ENCODE measurements around the gene CCDC136.

The CCDC136 gene

GRCh38 chr7:128833148-128833945 lies 41.6 kb downstream of the CCDC136 start:
- peak; percentile 56 for DNase-seq

GRCh38 chr7:128833946-128834325 lies 42.2 kb downstream of the CCDC136 start:
- no peak for DNase-seq

- no peak for DNase-seq
These were observed 43.5 kb downstream of the CCDC136 start for GRCh38 chr7:128835231-128835751.

- DNase-seq, result no peak
These were observed 44.2 kb downstream of the CCDC136 start for GRCh38 chr7:128835790-128836641.

- DNase-seq, result no peak
These were observed 45.1 kb downstream of the CCDC136 start for GRCh38 chr7:128836729-128837348.

DNA sequence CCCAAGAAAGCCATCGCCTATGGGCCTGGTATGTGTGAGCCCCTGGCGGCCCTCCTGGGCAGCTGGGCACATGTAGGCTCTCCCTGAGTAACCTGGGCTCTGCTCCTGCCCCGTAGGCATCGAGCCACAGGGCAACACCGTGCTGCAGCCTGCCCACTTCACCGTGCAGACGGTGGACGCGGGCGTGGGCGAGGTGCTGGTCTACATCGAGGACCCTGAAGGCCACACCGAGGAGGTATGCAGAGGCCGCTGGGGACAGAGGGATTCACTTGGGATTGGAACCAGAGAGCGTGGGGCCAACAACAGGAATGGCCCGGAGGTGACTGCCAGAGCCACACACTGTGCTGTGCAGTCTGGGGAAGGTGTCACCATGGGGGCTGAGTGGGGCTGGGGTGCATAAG lies 45.8 kb downstream of the CCDC136 start:
- DNase-seq, result no peak

GRCh38 chr7:128838109-128838779 lies 46.5 kb downstream of the CCDC136 start:
- DNase-seq, result no peak

GRCh38 chr7:128838981-128839731 lies 47.4 kb downstream of the CCDC136 start:
- DNase-seq, result no peak

- no peak for DNase-seq
These were observed 48.0 kb downstream of the CCDC136 start for GRCh38 chr7:128839751-128840177.

DNA sequence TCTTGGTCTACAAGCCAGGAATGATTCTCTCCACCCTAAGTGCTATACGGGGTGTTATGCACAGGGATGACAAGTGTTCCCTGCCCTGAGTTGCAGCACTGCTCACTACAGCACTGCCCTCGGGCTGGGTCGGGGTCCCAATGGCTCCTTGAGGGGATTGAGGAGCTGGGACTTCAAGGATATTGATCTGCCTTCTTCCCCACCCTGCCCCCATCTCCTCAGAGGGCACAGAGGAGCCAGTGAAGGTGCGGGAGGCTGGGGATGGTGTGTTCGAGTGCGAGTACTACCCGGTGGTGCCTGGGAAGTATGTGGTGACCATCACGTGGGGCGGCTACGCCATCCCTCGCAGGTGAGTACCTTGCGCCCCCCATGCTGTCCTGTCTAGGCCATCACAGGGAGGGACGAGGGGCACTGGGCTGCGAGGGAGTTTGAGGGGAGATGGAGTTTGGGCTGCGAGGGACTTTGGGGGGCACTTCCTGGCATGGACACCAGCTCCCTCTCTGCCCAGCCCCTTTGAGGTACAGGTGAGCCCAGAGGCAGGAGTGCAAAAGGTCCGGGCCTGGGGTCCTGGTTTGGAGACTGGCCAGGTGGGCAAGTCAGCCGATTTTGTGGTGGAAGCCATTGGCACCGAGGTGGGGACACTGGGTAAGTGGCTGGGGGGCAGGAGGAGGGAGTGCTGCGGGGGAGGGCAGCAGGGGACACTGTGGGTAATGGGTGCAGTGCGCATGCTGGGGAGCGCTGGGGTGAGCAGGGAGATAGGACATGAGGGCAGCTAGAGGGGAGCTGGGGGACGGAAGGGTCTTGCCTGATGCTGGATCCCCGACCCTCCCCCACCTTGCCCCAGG lies 48.8 kb downstream of the CCDC136 start:
- DNase-seq, result no peak

DNA sequence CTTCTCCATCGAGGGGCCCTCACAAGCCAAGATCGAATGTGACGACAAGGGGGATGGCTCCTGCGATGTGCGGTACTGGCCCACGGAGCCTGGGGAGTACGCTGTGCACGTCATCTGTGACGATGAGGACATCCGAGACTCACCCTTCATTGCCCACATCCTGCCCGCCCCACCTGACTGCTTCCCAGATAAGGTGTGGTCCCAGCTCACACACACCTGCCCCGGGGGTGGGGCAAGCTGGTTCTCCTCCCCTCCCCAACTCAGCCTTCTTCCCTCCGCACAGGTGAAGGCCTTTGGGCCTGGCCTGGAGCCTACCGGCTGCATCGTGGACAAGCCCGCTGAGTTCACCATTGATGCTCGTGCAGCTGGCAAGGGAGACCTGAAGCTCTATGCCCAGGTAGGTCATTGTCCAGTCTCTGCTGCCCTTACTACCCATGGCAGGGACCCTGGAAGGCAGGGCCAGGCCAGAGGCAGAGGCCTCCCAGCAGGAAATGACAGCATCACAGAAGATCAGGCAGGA lies 49.5 kb downstream of the CCDC136 start:
- DNase-seq, result no peak

- peak; percentile 35 for DNase-seq
These were observed 50.3 kb downstream of the CCDC136 start for GRCh38 chr7:128841921-128842673.

DNA sequence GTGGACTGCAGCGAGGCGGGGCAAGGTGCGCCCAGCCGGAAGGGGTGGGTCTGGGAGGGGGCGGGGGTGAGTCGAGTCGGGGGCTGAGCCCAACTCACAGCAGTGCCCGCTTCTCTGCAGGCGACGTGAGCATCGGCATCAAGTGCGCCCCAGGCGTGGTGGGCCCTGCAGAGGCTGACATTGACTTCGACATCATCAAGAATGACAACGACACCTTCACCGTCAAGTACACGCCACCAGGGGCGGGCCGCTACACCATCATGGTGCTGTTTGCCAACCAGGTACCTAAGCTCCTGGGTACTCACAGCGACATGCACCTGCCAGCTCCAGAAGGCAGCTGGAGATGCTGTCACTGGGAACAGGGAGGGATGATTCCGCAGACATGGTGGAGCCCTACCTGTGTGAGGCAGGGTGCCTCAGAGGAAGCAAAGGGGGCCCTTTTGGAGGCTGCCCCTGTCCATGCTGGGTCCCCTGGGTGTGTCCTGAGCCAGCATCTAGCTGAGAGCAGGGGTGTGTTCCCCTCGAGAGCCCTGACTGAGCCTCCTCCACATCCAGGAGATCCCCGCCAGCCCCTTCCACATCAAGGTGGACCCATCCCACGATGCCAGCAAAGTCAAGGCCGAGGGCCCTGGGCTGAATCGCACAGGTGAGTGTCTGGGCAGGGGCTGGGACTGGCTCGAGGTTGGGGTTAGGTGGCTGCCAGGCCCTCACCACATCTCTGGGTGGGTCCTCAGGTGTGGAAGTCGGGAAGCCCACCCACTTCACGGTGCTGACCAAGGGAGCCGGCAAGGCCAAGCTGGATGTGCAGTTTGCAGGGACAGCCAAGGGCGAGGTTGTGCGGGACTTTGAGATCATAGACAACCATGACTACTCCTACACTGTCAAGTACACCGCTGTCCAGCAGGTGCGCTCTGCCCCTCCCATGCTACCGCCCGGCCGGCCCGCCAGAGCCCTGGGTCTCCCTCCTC lies 51.2 kb downstream of the CCDC136 start:
- no peak for DNase-seq

- DNase-seq, result no peak
These were observed 52.3 kb downstream of the CCDC136 start for GRCh38 chr7:128843938-128844621.

DNA sequence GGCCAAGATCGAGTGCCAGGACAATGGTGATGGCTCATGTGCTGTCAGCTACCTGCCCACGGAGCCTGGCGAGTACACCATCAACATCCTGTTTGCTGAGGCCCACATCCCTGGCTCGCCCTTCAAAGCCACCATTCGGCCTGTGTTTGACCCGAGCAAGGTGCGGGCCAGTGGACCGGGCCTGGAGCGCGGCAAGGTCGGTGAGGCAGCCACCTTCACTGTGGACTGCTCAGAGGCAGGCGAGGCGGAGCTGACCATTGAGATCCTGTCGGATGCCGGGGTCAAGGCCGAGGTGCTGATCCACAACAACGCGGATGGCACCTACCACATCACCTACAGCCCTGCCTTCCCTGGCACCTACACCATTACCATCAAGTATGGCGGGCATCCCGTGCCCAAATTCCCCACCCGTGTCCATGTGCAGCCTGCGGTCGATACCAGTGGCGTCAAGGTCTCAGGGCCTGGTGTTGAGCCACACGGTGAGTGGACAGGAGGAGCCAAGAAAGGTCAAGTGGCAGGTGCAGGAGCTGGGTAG lies 53.1 kb downstream of the CCDC136 start:
- DNase-seq, result no peak

GRCh38 chr7:128845475-128845874 lies 53.7 kb downstream of the CCDC136 start:
- no peak for DNase-seq

DNA sequence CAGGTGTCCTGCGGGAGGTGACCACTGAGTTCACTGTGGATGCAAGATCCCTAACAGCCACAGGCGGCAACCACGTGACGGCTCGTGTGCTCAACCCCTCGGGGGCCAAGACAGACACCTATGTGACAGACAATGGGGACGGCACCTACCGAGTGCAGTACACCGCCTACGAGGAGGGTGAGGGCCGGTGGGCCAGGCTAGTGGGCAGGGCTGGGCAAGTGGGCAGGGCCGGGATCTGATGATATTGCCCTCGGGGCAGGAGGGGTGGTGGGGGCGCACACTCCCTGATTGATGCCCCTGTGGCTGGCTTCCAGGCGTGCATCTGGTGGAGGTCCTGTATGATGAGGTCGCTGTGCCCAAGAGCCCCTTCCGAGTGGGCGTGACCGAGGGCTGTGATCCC lies 54.2 kb downstream of the CCDC136 start:
- no peak for DNase-seq

Data from HCEC 1CT (cell line).